Neutrophil (primary cell): Measurements from ENCODE around the gene ARID5B.
A peak's percentile ranks its signal among the peaks of the same experiment; 100 is the strongest.

Source experiments
- H3K27ac ChIP-seq: fragments of 200-600 bp; sonication (generic); 2 replicates; pipeline ENCODE4 v1.5.1; 2016; ENCODE audit warnings: mild to moderate bottlenecking, moderate library complexity
- H3K27me3 ChIP-seq: fragments of 200-600 bp; sonication (generic); 2 replicates; pipeline ENCODE4 v1.6.0; 2016; ENCODE audit warnings: mild to moderate bottlenecking
- H3K36me3 ChIP-seq: fragments of 200-600 bp; sonication (generic); 2 replicates; pipeline ENCODE4 v1.5.1; 2017
- H3K4me1 ChIP-seq, 2 experiments: fragments of 200-600 bp in 1 of 2; sonication (generic) in 1 of 2; 1 replicate in 1 of 2; 2 replicates in 1 of 2; pipeline versions ENCODE4 v1.5.1 to v1.6.1; 2013 to 2016; ENCODE audit warnings: low read depth in 1 of 2, low read length in 1 of 2, mild to moderate bottlenecking in 1 of 2, moderate library complexity in 1 of 2; ENCODE audit not compliant: control insufficient read depth in 1 of 2, insufficient read depth in 1 of 2
- H3K4me3 ChIP-seq, 2 experiments: fragments of 200-600 bp in 1 of 2; sonication (generic) in 1 of 2; 1 replicate in 1 of 2; 2 replicates in 1 of 2; pipeline ENCODE4 v1.5.1; 2013 to 2016; ENCODE audit warnings: low read depth in 1 of 2, low read length in 1 of 2, mild to moderate bottlenecking in 1 of 2, moderate library complexity in 1 of 2
- H3K9me3 ChIP-seq: fragments of 200-600 bp; sonication (generic); 2 replicates; pipeline ENCODE4 v1.5.1; 2016
- CTCF ChIP-seq: fragments of 200-600 bp; sonication (generic); IDR thresholded peaks from 2 replicates; pipeline ENCODE4 v1.5.1; 2016; ENCODE audit warnings: antibody characterized with exemption

The ARID5B gene

GRCh38 chr10:61960396-61961120 lies 59.1 kb downstream of the ARID5B start:
- Histone ChIP-seq H3K4me1 (peaks cover 5 to 18% of the 10 kb centered on the region in 2 experiments), H3K27ac (no peak overlapping the region), H3K9me3 (no peaks in the 10 kb centered on the region), H3K27me3 (no peaks in the 10 kb centered on the region), H3K4me3 (no peak overlapping the region), H3K36me3 (no peaks in the 10 kb centered on the region)
- no peak for TF ChIP-seq CTCF

GRCh38 chr10:61961278-61961677 lies 59.8 kb downstream of the ARID5B start:
- Histone ChIP-seq H3K4me1 (peaks cover 5 to 18% of the 10 kb centered on the region in 2 experiments), H3K9me3 (no peaks in the 10 kb centered on the region), H3K27ac (peak overlapping the region; percentile 16), H3K36me3 (no peaks in the 10 kb centered on the region), H3K4me3 (peak overlapping the region in 1 of 2 experiments; percentile 23), H3K27me3 (no peaks in the 10 kb centered on the region)
- TF ChIP-seq CTCF = no peak

GRCh38 chr10:61962971-61963370 lies 61.5 kb downstream of the ARID5B start:
- no peaks in the 10 kb centered on the region for H3K9me3 ChIP-seq
- H3K27me3 ChIP-seq = no peaks in the 10 kb centered on the region
- no peak overlapping the region for H3K4me3 ChIP-seq
- no peak overlapping the region for H3K27ac ChIP-seq
- no peak for TF ChIP-seq CTCF
- H3K4me1 ChIP-seq = peaks cover 5 to 18% of the 10 kb centered on the region in 2 experiments
- H3K36me3 ChIP-seq = no peaks in the 10 kb centered on the region

GRCh38 chr10:61963669-61964058 lies 62.2 kb downstream of the ARID5B start:
- H3K4me1 ChIP-seq = peaks cover 5 to 18% of the 10 kb centered on the region in 2 experiments
- no peak overlapping the region for H3K27ac ChIP-seq
- no peak overlapping the region for H3K4me3 ChIP-seq
- H3K36me3 ChIP-seq = no peaks in the 10 kb centered on the region
- no peaks in the 10 kb centered on the region for H3K9me3 ChIP-seq
- no peak for TF ChIP-seq CTCF
- no peaks in the 10 kb centered on the region for H3K27me3 ChIP-seq

GRCh38 chr10:61964059-61964709 lies 62.7 kb downstream of the ARID5B start:
- Histone ChIP-seq H3K36me3 (no peaks in the 10 kb centered on the region), H3K4me1 (peaks cover 5 to 18% of the 10 kb centered on the region in 2 experiments), H3K27me3 (no peaks in the 10 kb centered on the region), H3K4me3 (no peak overlapping the region), H3K27ac (no peak overlapping the region), H3K9me3 (no peaks in the 10 kb centered on the region)
- no peak for TF ChIP-seq CTCF
